Measurements from ENCODE around the gene PAFAH1B1. TPM values are rescaled to one million over a fixed set of nuclear protein-coding genes. Genes with fewer than 3 reads are reported as not detected.
A peak's percentile ranks its signal among the peaks of the same experiment; 100 is the strongest.

PAFAH1B1 gene
- total and polyA plus RNA-seq, 7 donors = 35.4 to 139 (median 97.6) TPM

DNA sequence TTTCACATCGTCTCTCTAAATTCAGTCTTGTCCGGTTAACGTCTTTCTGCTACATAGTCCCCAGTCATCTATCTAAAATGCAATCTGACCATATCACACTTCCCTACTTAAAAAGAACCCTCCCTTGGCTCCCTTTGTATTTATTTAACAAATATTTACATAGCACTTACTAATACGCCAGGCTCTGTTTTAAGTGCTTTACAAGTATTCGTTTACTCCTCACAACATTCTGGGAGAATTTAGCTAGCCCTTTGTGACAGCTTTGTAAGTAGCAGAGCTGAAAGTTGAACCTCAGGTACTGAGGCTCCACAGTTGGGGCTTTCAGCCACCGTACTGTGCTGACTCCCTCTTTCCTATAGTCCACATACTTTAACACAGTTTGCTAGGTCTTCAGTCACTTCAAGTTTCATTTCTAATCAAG is 9.2 kb downstream of the PAFAH1B1 start:
- TF ChIP-seq POLR2AphosphoS5 (IDR thresholded peaks at IDR 0.05) = no peak
- TF ChIP-seq POLR2A (IDR thresholded peaks at IDR 0.05) = no peak
- TF ChIP-seq, protein P1, sequence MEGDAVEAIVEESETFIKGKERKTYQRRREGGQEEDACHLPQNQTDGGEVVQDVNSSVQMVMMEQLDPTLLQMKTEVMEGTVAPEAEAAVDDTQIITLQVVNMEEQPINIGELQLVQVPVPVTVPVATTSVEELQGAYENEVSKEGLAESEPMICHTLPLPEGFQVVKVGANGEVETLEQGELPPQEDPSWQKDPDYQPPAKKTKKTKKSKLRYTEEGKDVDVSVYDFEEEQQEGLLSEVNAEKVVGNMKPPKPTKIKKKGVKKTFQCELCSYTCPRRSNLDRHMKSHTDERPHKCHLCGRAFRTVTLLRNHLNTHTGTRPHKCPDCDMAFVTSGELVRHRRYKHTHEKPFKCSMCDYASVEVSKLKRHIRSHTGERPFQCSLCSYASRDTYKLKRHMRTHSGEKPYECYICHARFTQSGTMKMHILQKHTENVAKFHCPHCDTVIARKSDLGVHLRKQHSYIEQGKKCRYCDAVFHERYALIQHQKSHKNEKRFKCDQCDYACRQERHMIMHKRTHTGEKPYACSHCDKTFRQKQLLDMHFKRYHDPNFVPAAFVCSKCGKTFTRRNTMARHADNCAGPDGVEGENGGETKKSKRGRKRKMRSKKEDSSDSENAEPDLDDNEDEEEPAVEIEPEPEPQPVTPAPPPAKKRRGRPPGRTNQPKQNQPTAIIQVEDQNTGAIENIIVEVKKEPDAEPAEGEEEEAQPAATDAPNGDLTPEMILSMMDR (IDR thresholded peaks at IDR 0.05) = no peak
- TF ChIP-seq EP300 (IDR thresholded peaks at IDR 0.05) = no peak
- DNase-seq = no peak
- Histone ChIP-seq H3K4me1 (peaks cover 0 to 84% (median 69%) of the 10 kb centered on the region in 4 donors), H3K27ac (peak overlapping the region in 1 of 4 donors; percentile 24), H3K4me3 (no peak overlapping the region), H3K36me3 (no peaks in the 10 kb centered on the region), H3K9me3 (no peaks in the 10 kb centered on the region), H3K27me3 (no peaks in the 10 kb centered on the region)
- intact Hi-C loops (cut with DNase I) = loop anchor here (10.0 kb wide), 1 partner anchor 52 kb away; no protein-coding TSS in a partner anchor
- 11 to 42% methylated on average over 6 of the region's 6 CpGs for WGBS, 2 donors

- Histone ChIP-seq H3K27me3 (no peaks in the 10 kb centered on the region), H3K9me3 (no peaks in the 10 kb centered on the region), H3K27ac (no peak overlapping the region), H3K4me1 (peaks cover 0 to 82% (median 65%) of the 10 kb centered on the region in 4 donors), H3K4me3 (no peak overlapping the region), H3K36me3 (no peaks in the 10 kb centered on the region)
- 71 to 82% methylated on average over 6 of the region's 6 CpGs for WGBS, 2 donors
- no peak for DNase-seq
- no peak for TF ChIP-seq EP300 (IDR thresholded peaks at IDR 0.05)
- no peak for TF ChIP-seq POLR2AphosphoS5 (IDR thresholded peaks at IDR 0.05)
- TF ChIP-seq POLR2A (IDR thresholded peaks at IDR 0.05) = no peak
- TF ChIP-seq, protein P1 (IDR thresholded peaks at IDR 0.05) = no peak
- intact Hi-C loops (cut with DNase I) = loop anchor here (10.0 kb wide), 1 partner anchor 46 kb away; no protein-coding TSS in a partner anchor
Observed at GRCh38 chr17:2608350-2608913, 15.0 kb downstream of the PAFAH1B1 start.

DNA sequence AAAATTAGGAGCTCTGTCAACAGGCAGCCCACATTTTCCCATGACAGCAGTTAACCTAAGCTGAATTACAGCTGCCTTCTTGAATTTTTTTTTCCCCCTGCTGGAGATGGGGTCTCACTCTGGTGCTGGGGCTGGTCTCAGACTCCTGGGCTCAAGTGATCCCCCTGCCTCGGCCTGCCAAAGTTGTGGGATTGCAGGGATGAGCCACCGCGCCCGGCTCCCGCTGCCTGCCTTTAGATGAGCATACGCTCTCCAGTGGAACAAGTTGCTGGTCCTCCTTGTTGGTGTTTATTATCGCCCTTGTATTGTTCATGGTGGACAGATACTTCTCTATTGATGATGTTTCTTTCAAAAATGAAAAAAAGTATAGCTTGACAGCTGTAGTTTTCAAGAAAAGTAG is 15.6 kb downstream of the PAFAH1B1 start:
- intact Hi-C loops (cut with DNase I) = loop anchor here (10.0 kb wide), 1 partner anchor 46 kb away; no protein-coding TSS in a partner anchor
- H3K9me3 ChIP-seq = no peaks in the 10 kb centered on the region
- H3K27ac ChIP-seq = no peak overlapping the region
- WGBS, 2 donors = 96 to 97% methylated on average over 7 of the region's 7 CpGs
- no peak overlapping the region for H3K4me3 ChIP-seq
- peaks cover 0 to 87% (median 67%) of the 10 kb centered on the region in 4 donors for H3K4me1 ChIP-seq
- H3K36me3 ChIP-seq = no peaks in the 10 kb centered on the region
- no peak for TF ChIP-seq POLR2AphosphoS5 (IDR thresholded peaks at IDR 0.05)
- TF ChIP-seq, protein P1 (IDR thresholded peaks at IDR 0.05) = no peak
- no peak for TF ChIP-seq POLR2A (IDR thresholded peaks at IDR 0.05)
- TF ChIP-seq EP300 (IDR thresholded peaks at IDR 0.05) = no peak
- DNase-seq = no peak
- H3K27me3 ChIP-seq = no peaks in the 10 kb centered on the region

GRCh38 chr17:2610195-2611175 is 17.0 kb downstream of the PAFAH1B1 start:
- peaks cover 0 to 85% (median 61%) of the 10 kb centered on the region in 4 donors for H3K4me1 ChIP-seq
- no peak overlapping the region for H3K4me3 ChIP-seq

More at GRCh38 chr17:2610195-2611175, 17.0 kb downstream of the PAFAH1B1 start:
- no peak overlapping the region for H3K27ac ChIP-seq
- TF ChIP-seq EP300 (IDR thresholded peaks at IDR 0.05) = no peak
- TF ChIP-seq POLR2AphosphoS5 (IDR thresholded peaks at IDR 0.05) = no peak
- TF ChIP-seq POLR2A (IDR thresholded peaks at IDR 0.05) = no peak
- TF ChIP-seq, protein P1 (IDR thresholded peaks at IDR 0.05) = no peak
- WGBS, 2 donors = 77 to 86% methylated on average over 3 of the region's 3 CpGs
- no peaks in the 10 kb centered on the region for H3K27me3 ChIP-seq
- H3K36me3 ChIP-seq = no peaks in the 10 kb centered on the region
- DNase-seq = no peak
- intact Hi-C loops (cut with DNase I) = no loop called here
- H3K9me3 ChIP-seq = no peaks in the 10 kb centered on the region
